Psoas muscle (tissue), 8 donors: ENCODE measurements around the gene CWC15. TPM values are rescaled to one million over a fixed set of nuclear protein-coding genes. Genes with fewer than 3 reads are reported as not detected.

ENCODE experiments used
- ATAC-seq, 4 donors: fragments of 200-7000 bp; cut with Tn5 transposase; one replicate each; pipeline ENCODE4 v1.9.1; 2020; ENCODE audit warnings: moderate library complexity in 3 of 4, mild to moderate bottlenecking in 2 of 4
- DNase-seq, 2 donors: peaks; one replicate each; pipeline ENCODE4 v3.0.0-alpha.2; 2020
- H3K27ac ChIP-seq: fragments of 200-600 bp; one replicate; pipeline ENCODE4 v1.8.0; 2022
- H3K27me3 ChIP-seq, 3 donors: fragments of 200-600 bp in 1 of 3; one replicate each; pipeline versions ENCODE4 v1.6.1 to v1.8.0; 2013 to 2022; ENCODE audit warnings: low read length in 2 of 3, mild to moderate bottlenecking in 2 of 3, moderate library complexity in 1 of 3; ENCODE audit not compliant: insufficient read depth in 3 of 3
- H3K36me3 ChIP-seq, 2 donors: fragments of 200-600 bp in 1 of 2; one replicate each; pipeline versions ENCODE4 v1.6.1 to v1.8.0; 2013 to 2022; ENCODE audit warnings: low read depth in 1 of 2, mild to moderate bottlenecking in 1 of 2, moderate library complexity in 1 of 2; ENCODE audit not compliant: insufficient read depth in 1 of 2
- H3K4me1 ChIP-seq: fragments of 200-600 bp; one replicate; pipeline ENCODE4 v1.8.0; 2022
- H3K4me3 ChIP-seq: fragments of 200-600 bp; one replicate; pipeline ENCODE4 v1.8.0; 2022; ENCODE audit warnings: mild to moderate bottlenecking
- H3K9me3 ChIP-seq: fragments of 200-600 bp; one replicate; pipeline ENCODE4 v1.8.0; 2022
- CTCF ChIP-seq: fragments of 200-600 bp; IDR thresholded peaks from one replicate; pipeline ENCODE4 v1.8.0; 2022; ENCODE audit warnings: antibody characterized with exemption
- WGBS, 3 donors: extraction: QIAGEN DNeasy Blood & Tissue Kit; methylation state at CpG; one replicate each; pipeline versions ENCODE4 v1.1.6 to v1.1.7; 2013; 5-methylcytosine and 5-hydroxymethylcytosine counted together
- intact Hi-C, 2 donors: fragments of 100-400 bp; cut with DNase I; formaldehyde crosslinking; loops; one replicate each; pipeline versions ENCODE4 v1.11.0 to v1.14.2; 2022
- polyA plus RNA-seq, 3 donors: library from polyadenylated mRNA; stranded (reverse); fragments of 200-250 nt; gene quantifications; one replicate each; pipeline ENCODE4 v1.2.3, GENCODE V29; 2013
- total RNA-seq, 4 donors: library from RNA; stranded (reverse); fragmentation: NEBNext Ultra II Directional in 2 of 4; extraction: Animal tissue kit (Norgen Biotek cat#: 25700) in 2 of 4; gene quantifications; one replicate each; pipeline versions ENCODE4 v1.2.1 to v1.2.4, GENCODE V29; 2021 to 2023
- donor health status: healthy with polysubstance abuse.
- donor health status: DM: no; HTN: no; CAD: no; lungs with moderate emphysema.
- donor health status: Bipolar disorder and iron deficiency.
- donor health status: healthy.
- donor health status: DM: yes; HTN: yes; CAD: no.
- donor health status: DM: no; HTN: no; CAD: no.
- donor health status: DM: no; HTN: no; CAD: no.
- donor health status: DM: yes; HTN: yes; CAD: no.

CWC15 gene
- total and polyA plus RNA-seq, 7 donors = 71.4 to 91.6 (median 82.4) TPM

DNA sequence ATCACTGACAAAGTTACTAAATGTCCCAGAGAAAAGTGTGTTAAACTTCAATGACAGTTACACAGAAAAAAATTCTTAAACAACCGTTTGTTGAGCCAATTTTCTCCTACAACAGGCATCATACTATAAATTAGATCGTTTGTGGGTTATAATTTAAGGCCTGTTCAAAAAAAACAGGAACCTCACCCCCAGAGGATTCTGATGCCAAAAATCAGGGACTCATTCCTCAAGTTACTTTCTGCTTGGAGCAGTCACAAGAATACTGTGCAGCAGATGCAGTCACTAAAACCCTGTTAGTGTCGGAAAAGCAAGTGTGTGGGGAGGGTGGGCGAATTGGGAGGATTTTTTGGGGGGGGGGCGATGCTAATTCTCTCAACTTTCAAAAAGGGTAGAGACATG lies 657 bp downstream of the CWC15 start:
- Histone ChIP-seq H3K9me3 (no peaks in the 10 kb centered on the region), H3K4me1 (peaks cover 13% of the 10 kb centered on the region), H3K36me3 (peaks cover 9 to 45% of the 10 kb centered on the region in 2 donors), H3K4me3 (peak overlapping the region; percentile 95), H3K27ac (no peak overlapping the region), H3K27me3 (no peaks in the 10 kb centered on the region)
- no peak for TF ChIP-seq CTCF
- 3 to 4% (median 4%) methylated on average over 5 of the region's 5 CpGs for WGBS, 3 donors
- intact Hi-C loops = loop anchor here (5.0 to 10.0 kb wide), 5 partner anchors 92 to 820 kb away; partner anchors contain the start of genes SRSF8 (in 2 of the 2) and CEP57 (in 1 of the 2)
- DNase-seq (no peak), ATAC-seq (peak in 1 of 4 donors; percentile 2)

DNA sequence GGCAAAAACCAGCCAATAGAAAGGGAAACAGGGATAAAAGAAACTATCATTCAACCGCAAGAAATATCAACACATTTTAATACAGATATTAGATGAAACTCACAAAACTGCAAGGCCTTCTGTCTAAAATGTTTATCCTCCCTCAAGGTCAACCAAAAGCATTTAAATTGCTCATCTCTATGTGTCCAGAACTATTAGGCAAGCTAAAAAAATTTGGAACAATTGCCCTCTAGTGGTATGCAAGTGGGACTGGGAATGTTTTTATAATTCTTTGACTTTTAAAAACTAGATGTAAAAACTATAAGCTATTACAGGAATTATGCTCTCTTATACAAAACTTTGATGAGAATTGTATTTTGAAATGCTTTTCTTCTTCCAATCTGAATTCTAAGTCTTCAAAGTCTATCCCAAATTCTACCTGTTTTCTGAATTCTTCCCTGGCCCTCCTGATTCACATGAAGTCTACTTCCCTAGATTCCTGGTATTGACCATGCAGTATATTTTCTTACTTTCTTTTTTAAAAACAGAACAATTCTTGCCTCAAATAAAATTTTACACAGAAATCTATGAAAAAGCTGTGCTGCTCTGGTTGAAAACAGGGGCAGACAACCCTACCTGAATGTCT lies 4.9 kb downstream of the CWC15 start:
- Histone ChIP-seq H3K36me3 (peaks cover 12 to 88% of the 10 kb centered on the region in 2 donors), H3K27ac (no peak overlapping the region), H3K4me3 (no peak overlapping the region), H3K4me1 (peaks cover 13% of the 10 kb centered on the region), H3K27me3 (no peaks in the 10 kb centered on the region), H3K9me3 (no peaks in the 10 kb centered on the region)
- TF ChIP-seq CTCF = peak; percentile 44
- WGBS, 3 donors = 81 to 95% (median 95%) methylated on average over 1 of the region's 1 CpG
- no peak for DNase-seq
- intact Hi-C loops = loop anchor here (10.0 kb wide), 2 partner anchors 474 to 1174 kb away; partner anchors contain the start of genes ANKRD49 (in 1 of the 2) and MRE11 (in 1 of the 2)
- ATAC-seq = no peak

GRCh38 chr11:94964934-94965333 lies 8.4 kb downstream of the CWC15 start:
- Histone ChIP-seq H3K9me3 (no peaks in the 10 kb centered on the region), H3K27me3 (no peaks in the 10 kb centered on the region), H3K4me3 (no peak overlapping the region), H3K4me1 (no peaks in the 10 kb centered on the region), H3K27ac (no peak overlapping the region), H3K36me3 (peaks cover 9 to 100% of the 10 kb centered on the region in 2 donors)
- ATAC-seq = no peak
- 90 to 93% (median 91%) methylated on average over 4 of the region's 4 CpGs for WGBS, 3 donors
- no peak for TF ChIP-seq CTCF
- intact Hi-C loops = loop anchor here (10.0 kb wide), 2 partner anchors 470 to 1170 kb away; partner anchors contain the start of genes ANKRD49 (in 1 of the 2) and MRE11 (in 1 of the 2)
- DNase-seq = no peak

GRCh38 chr11:94961255-94961654 lies 12.1 kb downstream of the CWC15 start:
- intact Hi-C loops = loop anchor here (10.0 kb wide), 2 partner anchors 466 to 1166 kb away; partner anchors contain the start of genes ANKRD49 (in 1 of the 2) and MRE11 (in 1 of the 2)
- Histone ChIP-seq H3K36me3 (peaks cover 3 to 88% of the 10 kb centered on the region in 2 donors), H3K4me1 (no peaks in the 10 kb centered on the region), H3K4me3 (no peak overlapping the region), H3K27me3 (no peaks in the 10 kb centered on the region), H3K9me3 (no peaks in the 10 kb centered on the region), H3K27ac (no peak overlapping the region)
- 95 to 99% (median 95%) methylated on average over 1 of the region's 1 CpG for WGBS, 3 donors
- TF ChIP-seq CTCF = no peak
- DNase-seq = no peak
- no peak for ATAC-seq
